ENCODE data around the gene SRBD1.

DNA sequence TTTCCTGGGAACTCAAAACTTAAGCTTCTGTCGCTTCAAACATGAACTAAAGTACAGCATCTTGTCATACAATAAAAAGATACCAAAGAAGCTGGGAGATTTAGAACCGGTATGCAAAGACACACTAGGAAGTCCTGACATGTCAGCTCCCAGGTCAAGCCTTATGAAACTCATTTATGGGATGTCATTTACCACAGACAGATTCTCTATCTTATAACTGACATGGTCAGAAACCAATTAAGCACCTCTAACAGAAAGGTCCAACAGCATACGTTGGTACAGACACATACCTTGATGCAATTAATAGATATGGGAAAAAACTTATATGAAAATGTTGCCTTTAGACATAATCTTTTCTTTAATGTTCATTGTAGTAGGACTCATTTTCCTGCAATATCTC, 169.0 kb downstream of the SRBD1 start:
- TF ChIP-seq POLR2AphosphoS5 (IDR thresholded peaks at IDR 0.05; ENCODE audit: low read depth, low read length): no peak
- TF ChIP-seq, protein P1, sequence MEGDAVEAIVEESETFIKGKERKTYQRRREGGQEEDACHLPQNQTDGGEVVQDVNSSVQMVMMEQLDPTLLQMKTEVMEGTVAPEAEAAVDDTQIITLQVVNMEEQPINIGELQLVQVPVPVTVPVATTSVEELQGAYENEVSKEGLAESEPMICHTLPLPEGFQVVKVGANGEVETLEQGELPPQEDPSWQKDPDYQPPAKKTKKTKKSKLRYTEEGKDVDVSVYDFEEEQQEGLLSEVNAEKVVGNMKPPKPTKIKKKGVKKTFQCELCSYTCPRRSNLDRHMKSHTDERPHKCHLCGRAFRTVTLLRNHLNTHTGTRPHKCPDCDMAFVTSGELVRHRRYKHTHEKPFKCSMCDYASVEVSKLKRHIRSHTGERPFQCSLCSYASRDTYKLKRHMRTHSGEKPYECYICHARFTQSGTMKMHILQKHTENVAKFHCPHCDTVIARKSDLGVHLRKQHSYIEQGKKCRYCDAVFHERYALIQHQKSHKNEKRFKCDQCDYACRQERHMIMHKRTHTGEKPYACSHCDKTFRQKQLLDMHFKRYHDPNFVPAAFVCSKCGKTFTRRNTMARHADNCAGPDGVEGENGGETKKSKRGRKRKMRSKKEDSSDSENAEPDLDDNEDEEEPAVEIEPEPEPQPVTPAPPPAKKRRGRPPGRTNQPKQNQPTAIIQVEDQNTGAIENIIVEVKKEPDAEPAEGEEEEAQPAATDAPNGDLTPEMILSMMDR (IDR thresholded peaks at IDR 0.05 in 2 of 3, conservative IDR thresholded peaks at IDR 0.05 in 1 of 3; ENCODE audit: borderline replicate concordance in 1 of 3, insufficient read depth in 1 of 3, low read depth in 2 of 3, low read length in 2 of 3): no peak
- TF ChIP-seq EZH2phosphoT487 (IDR thresholded peaks at IDR 0.05; ENCODE audit: borderline replicate concordance): no peak
- no peak for TF ChIP-seq EGR1 (IDR thresholded peaks at IDR 0.05; ENCODE audit: low read depth)
- TF ChIP-seq, protein P2, sequence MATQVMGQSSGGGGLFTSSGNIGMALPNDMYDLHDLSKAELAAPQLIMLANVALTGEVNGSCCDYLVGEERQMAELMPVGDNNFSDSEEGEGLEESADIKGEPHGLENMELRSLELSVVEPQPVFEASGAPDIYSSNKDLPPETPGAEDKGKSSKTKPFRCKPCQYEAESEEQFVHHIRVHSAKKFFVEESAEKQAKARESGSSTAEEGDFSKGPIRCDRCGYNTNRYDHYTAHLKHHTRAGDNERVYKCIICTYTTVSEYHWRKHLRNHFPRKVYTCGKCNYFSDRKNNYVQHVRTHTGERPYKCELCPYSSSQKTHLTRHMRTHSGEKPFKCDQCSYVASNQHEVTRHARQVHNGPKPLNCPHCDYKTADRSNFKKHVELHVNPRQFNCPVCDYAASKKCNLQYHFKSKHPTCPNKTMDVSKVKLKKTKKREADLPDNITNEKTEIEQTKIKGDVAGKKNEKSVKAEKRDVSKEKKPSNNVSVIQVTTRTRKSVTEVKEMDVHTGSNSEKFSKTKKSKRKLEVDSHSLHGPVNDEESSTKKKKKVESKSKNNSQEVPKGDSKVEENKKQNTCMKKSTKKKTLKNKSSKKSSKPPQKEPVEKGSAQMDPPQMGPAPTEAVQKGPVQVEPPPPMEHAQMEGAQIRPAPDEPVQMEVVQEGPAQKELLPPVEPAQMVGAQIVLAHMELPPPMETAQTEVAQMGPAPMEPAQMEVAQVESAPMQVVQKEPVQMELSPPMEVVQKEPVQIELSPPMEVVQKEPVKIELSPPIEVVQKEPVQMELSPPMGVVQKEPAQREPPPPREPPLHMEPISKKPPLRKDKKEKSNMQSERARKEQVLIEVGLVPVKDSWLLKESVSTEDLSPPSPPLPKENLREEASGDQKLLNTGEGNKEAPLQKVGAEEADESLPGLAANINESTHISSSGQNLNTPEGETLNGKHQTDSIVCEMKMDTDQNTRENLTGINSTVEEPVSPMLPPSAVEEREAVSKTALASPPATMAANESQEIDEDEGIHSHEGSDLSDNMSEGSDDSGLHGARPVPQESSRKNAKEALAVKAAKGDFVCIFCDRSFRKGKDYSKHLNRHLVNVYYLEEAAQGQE (IDR thresholded peaks at IDR 0.05; ENCODE audit: low read depth): no peak
- TF ChIP-seq, protein P3, sequence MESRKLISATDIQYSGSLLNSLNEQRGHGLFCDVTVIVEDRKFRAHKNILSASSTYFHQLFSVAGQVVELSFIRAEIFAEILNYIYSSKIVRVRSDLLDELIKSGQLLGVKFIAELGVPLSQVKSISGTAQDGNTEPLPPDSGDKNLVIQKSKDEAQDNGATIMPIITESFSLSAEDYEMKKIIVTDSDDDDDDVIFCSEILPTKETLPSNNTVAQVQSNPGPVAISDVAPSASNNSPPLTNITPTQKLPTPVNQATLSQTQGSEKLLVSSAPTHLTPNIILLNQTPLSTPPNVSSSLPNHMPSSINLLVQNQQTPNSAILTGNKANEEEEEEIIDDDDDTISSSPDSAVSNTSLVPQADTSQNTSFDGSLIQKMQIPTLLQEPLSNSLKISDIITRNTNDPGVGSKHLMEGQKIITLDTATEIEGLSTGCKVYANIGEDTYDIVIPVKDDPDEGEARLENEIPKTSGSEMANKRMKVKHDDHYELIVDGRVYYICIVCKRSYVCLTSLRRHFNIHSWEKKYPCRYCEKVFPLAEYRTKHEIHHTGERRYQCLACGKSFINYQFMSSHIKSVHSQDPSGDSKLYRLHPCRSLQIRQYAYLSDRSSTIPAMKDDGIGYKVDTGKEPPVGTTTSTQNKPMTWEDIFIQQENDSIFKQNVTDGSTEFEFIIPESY (IDR thresholded peaks at IDR 0.05; ENCODE audit: extremely low read depth, insufficient replicate concordance, low read length): no peak
- no peak for TF ChIP-seq POLR2A (IDR thresholded peaks at IDR 0.05; ENCODE audit: borderline replicate concordance, extremely low read depth, insufficient read depth, insufficient read length)
- no peak for TF ChIP-seq TCF7L2 (IDR thresholded peaks at IDR 0.05; ENCODE audit: borderline replicate concordance, extremely low read depth, insufficient read depth, insufficient read length)
- no peak for TF ChIP-seq SRF (IDR thresholded peaks at IDR 0.05; ENCODE audit: low read depth)
- no peak for TF ChIP-seq SP1 (IDR thresholded peaks at IDR 0.05; ENCODE audit: low read depth)
- no peak for TF ChIP-seq EZH2 (IDR thresholded peaks at IDR 0.05)
- no peak for TF ChIP-seq SIN3A (IDR thresholded peaks at IDR 0.05; ENCODE audit: low read depth)

All from HCT116 (cell line).